Measurements from ENCODE around the gene SLC35B4.

SLC35B4 gene

DNA sequence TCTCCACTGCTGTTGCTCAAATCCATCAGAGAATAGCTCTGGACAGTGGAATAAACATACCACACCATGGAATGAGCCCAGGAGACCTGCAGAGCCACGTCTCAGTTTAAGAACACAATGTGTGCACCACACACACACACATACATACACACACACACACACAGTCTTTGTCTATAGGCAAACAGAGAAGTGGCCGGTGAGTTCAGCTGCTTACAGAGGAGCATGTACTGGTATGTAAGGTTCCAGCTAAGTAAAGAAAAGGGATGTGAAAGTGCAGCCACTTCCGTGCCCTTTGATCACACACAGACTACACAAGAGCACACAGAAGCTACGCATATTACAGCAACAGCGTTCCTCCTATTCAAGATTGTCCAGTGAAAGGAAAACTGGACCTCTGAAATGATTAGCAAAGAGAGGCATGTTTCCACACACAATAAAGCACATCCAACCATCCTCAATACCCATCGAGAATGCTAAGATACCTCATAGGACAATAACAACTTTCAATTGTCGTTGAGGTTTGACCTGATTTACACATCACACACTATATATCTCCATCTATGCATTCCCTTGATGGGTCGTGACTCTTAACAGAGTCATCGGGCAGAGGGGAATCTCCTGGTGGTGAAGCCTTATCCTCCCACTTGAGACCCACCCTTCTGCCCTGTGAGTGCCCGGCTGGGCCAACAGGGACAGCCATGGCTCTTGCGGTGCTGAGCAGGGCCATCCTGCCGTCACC, 23.6 kb downstream of the SLC35B4 start:
- H3K4me3 ChIP-seq (ENCODE audit: low read depth, low read length) = no peak overlapping the region
- TF ChIP-seq, protein P1, sequence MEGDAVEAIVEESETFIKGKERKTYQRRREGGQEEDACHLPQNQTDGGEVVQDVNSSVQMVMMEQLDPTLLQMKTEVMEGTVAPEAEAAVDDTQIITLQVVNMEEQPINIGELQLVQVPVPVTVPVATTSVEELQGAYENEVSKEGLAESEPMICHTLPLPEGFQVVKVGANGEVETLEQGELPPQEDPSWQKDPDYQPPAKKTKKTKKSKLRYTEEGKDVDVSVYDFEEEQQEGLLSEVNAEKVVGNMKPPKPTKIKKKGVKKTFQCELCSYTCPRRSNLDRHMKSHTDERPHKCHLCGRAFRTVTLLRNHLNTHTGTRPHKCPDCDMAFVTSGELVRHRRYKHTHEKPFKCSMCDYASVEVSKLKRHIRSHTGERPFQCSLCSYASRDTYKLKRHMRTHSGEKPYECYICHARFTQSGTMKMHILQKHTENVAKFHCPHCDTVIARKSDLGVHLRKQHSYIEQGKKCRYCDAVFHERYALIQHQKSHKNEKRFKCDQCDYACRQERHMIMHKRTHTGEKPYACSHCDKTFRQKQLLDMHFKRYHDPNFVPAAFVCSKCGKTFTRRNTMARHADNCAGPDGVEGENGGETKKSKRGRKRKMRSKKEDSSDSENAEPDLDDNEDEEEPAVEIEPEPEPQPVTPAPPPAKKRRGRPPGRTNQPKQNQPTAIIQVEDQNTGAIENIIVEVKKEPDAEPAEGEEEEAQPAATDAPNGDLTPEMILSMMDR (IDR thresholded peaks at IDR 0.05; ENCODE audit: insufficient read depth, low read depth, low read length, missing control alignments) = no peak
- DNase-seq (ENCODE audit: low read depth) = peak; percentile 93

DNA sequence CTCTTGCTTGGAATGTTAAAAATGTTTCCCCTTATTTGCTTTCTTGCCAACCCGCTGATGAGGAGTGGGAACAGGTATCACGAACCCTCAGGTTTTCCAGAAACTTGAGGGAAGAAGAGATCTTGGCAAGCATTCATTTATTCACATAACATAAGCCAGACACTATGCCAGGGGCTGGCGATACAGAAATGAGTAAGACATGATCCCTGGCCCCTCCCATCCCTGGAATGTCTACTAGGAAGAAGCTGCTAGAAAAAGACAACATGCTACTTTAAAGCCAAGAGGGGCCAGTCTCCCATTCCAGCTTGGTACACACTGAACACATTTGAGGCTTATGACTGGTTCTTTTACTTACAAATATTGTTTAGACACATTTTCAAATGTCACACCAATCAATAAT, 26.4 kb downstream of the SLC35B4 start:
- TF ChIP-seq, protein P1 (IDR thresholded peaks at IDR 0.05; ENCODE audit: insufficient read depth, low read depth, low read length, missing control alignments) = no peak

DNA sequence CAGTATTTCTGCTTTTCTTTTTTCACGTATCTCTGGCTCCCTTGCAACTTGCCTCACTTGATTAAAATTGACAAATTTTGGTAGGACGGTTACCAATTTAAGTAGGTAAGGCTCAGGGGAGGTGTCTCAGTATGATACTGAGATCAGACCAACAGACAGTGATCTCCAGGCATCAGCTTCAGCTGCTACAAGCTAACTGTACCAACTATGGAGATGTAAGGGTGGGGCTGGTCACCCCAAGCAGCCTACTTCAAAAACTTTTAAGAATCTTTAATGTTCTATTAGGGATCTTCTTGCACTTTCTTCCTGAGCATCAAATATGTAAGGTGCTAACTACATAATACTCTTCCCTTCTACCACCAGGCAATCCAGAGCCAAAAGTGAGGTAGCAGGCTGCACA, 26.9 kb downstream of the SLC35B4 start:
- DNase-seq (ENCODE audit: low read depth) = no peak
- TF ChIP-seq, protein P1 (IDR thresholded peaks at IDR 0.05; ENCODE audit: insufficient read depth, low read depth, low read length, missing control alignments) = no peak
- no peak overlapping the region for H3K4me3 ChIP-seq (ENCODE audit: low read depth, low read length)

More for the DNA sequence above, 26.4 kb downstream of the SLC35B4 start:
- no peak for DNase-seq (ENCODE audit: low read depth)
- no peak overlapping the region for H3K4me3 ChIP-seq (ENCODE audit: low read depth, low read length)

DNA sequence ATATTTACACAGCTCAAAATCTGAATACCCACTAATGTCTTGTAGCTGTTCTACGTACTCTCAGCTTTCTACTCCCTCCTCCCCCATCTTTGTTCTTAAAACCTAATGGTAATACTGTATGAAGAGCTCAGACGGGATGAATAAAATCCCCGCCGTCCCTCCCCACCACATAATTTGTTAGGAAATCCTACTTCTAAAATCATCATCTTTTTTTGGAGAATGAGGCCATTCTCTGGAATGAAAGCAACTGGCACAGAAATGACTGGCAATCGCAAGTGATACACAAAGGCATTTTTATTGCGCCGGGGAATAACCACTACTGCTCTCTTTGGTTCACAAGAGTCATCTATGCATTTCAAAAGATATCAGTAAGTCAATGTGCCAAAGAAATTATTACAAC, 27.3 kb downstream of the SLC35B4 start:
- DNase-seq (ENCODE audit: low read depth) = no peak
- TF ChIP-seq, protein P1 (IDR thresholded peaks at IDR 0.05; ENCODE audit: insufficient read depth, low read depth, low read length, missing control alignments) = no peak
- H3K4me3 ChIP-seq (ENCODE audit: low read depth, low read length) = no peak overlapping the region

DNA sequence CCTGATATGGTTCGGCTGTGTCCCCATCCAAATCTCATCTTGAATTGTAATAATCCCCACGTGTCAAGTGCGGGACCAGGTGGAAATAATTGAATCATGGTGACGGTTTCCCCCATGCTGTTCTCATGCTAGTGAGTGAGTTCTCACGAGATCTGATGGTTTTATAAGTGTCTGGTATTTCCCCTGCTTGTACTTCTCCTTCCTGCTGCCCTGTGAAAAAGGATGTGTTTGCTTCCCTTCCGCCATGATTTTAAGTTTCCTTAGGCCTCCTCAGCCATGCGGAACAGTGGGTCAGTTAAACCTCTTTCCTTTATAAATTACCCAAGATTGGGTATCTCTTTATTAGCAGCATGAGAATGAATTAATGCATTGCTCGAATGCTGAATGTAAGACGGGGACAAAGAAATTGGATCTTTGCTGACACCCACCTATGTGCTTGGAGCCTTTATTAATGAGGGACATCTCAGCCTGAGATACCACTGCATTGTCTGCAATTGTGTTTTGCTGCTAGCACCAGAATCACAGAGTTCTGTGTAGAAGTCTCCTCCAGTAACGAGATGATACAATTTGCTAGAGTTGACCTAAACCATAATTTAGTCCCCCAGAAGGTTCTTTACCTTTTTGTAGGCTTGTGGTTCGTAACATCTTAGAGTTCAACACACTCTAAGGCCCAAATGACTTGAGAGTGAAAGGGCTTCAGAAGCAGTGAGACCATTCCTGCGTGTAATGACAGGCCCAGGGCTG, 28.6 kb downstream of the SLC35B4 start:
- TF ChIP-seq, protein P1 (IDR thresholded peaks at IDR 0.05; ENCODE audit: insufficient read depth, low read depth, low read length, missing control alignments) = no peak
- no peak overlapping the region for H3K4me3 ChIP-seq (ENCODE audit: low read depth, low read length)
- DNase-seq (ENCODE audit: low read depth) = no peak

DNA sequence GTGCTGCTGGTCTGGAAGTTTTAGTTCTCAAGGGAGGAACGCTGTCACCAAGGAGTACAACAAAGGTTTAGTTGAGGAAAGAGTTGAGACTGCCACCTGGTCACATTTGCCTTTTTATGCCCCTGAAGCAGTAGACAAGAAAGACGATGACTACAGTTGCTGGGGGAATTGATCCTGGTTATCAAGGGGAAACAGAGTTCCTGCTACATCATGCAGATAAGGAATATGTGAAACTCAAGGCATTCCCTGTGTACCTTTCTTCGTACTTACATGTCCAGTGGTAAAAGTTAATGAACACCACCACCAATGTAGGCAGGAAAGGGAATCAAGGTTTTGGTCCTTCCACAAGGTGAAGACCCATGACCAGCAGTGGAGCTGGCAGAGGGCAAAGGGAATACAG, 31.8 kb downstream of the SLC35B4 start:
- TF ChIP-seq, protein P1 (IDR thresholded peaks at IDR 0.05; ENCODE audit: insufficient read depth, low read depth, low read length, missing control alignments) = no peak

More for the DNA sequence above, 31.8 kb downstream of the SLC35B4 start:
- no peak overlapping the region for H3K4me3 ChIP-seq (ENCODE audit: low read depth, low read length)
- no peak for DNase-seq (ENCODE audit: low read depth)

All from GM12865 (cell line).